Fibroblast of skin of scalp (primary cell): ENCODE data around the gene ACBD3.

ENCODE experiments used
- DNase-seq: peaks from one replicate; pipeline ENCODE4 v3.0.0-alpha.2; 2013

ACBD3 gene

DNA sequence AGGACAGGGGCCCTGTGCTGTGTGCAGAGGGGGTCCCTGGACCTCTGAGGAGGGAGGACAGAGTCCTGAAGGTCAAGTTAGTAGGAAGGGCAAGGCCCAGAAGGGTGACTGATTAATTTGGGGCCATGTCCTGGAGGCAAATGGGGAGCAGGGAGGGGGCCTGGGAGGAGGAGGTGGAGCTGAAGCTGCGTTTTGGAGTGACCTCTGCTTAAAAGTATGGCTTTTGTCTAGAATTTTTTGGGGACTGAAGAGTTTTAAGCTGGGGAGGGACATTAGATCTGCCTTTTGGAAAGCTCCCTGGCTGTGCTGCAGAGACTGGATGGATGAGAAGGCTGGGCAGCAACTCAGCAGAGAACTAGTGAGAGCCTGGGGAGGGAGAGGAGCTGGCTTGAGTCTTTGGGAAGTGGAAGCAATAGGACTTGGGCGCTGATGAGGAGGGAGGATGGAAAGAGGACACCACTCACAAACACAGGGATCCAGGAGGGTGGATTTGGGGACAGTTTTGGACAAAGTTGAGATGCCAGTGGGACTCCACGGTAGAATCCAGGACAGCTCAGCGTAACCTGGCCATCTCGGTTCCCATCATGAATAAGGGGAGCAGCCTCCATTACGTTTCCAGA, 52.9 kb downstream of the ACBD3 start:
- no peak for DNase-seq

- DNase-seq = no peak
Measured at GRCh38 chr1:226132728-226133503, 53.6 kb downstream of the ACBD3 start.

GRCh38 chr1:226131639-226132038, 54.9 kb downstream of the ACBD3 start:
- no peak for DNase-seq

GRCh38 chr1:226129230-226129629, 57.3 kb downstream of the ACBD3 start:
- no peak for DNase-seq

GRCh38 chr1:226128487-226129075, 58.0 kb downstream of the ACBD3 start:
- peak; percentile 93 for DNase-seq

GRCh38 chr1:226126824-226127569, 59.5 kb downstream of the ACBD3 start:
- DNase-seq = no peak

DNA sequence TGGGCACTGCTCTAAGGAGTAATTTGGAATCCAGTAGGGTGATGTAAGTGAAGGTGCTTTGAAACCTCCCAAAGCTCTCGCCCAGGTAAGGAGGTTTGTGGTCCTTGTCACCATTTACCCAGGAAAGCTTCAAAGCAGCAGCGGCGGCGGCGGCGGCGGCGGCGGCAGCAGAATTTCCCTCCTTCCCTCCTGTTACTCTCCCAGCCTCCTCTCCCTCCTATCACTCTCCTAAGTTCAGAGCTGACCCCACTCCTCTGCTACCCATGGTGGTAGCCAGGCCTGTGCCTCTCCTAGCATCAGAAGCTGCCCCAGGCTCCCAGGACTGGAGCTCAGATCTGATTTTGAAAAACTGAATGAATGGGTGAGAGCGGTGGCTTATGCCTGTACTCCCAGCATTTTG, 60.7 kb downstream of the ACBD3 start:
- DNase-seq = no peak

- DNase-seq = peak; percentile 73
Measured at GRCh38 chr1:226125097-226125630, 61.4 kb downstream of the ACBD3 start.

- DNase-seq = no peak
Measured at GRCh38 chr1:226123591-226124471, 62.7 kb downstream of the ACBD3 start.

GRCh38 chr1:226123212-226123560, 63.4 kb downstream of the ACBD3 start:
- DNase-seq = no peak

DNA sequence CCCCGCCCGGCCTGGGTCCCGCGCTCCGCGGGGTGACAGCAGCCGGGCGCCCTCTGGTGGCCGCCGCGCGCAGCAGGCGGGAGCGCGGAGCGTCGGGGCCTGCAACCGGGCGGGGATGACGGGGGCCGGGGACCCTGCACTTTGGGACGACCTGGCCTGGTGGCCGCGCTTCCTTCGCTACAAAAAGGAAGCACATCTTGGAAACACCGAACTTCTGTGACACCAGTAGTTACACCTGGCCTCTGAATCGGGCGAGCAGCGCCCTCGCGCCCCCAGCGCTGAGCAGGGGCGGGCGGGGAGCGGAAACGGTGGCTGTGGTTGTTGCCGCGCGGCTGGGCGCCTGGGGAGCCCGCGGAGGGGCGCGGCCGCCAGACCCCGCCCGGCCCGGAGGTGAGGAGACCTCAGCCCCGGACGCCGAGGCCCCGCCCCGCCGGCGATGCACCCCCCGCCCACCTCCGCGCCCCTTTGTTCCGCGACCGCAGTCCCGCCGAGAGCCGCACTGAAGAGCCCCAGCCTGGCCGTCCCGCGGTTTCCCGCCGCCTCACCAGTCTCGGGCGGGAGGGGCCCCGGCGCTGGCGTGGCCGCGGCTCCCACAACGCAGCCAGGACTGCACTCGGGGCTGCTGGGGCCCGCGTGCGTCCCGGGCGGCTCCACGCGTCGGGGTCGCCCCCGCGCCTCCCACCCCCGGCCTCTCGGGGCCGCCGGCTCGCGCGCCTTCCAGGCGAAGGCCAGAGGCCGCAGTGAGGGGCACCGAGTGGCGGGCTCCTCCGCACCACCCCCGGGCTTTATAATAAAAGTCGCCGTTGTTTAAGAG, 64.7 kb downstream of the ACBD3 start:
- peak; percentile 52 for DNase-seq

DNA sequence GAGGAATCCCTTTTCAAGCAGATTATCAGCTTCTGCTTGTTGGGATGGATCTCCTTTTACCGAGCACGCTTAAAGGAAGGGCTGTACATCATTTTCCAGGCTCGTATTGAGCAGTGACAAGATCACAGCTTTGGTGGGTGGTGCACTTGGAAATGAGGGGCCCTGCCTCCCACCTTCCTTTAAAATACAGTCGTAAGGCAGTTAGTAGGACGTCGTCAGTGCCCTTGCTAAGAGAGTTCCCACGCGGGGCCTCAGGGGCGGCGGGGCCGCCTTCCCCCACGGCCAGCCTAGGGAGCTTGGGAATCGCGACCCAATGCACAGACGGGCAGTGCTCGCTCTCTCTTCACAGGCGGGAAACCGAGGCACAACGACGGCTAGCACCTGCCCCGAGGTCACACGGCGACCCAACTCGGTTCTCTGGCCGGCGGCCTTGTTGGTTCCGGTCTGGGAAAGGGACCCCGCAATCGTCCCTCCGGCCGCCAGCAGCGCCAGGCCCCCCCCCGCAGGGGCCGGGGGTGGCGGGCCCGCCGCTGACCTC, 65.4 kb downstream of the ACBD3 start:
- DNase-seq = no peak

- DNase-seq = no peak
Measured at GRCh38 chr1:226120398-226120797, 66.1 kb downstream of the ACBD3 start.

DNA sequence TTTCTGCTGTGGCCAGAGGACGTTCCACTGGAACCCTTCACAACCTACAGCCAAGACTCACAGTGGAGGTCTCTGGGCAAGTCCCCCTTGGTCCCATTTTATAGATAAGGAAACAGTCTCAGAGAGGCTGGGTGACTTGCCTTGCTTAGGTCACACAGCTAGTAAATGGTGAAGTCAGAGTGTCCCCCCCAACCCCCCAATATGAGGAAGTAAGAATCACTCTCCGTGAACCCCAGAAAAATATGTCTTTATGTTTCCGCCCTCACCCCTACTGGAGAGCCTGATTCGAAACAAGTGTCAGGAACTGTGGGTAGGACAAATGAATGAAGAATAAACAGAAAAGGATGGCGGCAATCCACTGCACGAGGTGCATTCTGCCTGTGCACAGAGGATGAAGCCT, 67.4 kb downstream of the ACBD3 start:
- no peak for DNase-seq

- no peak for DNase-seq
Measured at GRCh38 chr1:226118357-226118756, 68.2 kb downstream of the ACBD3 start.

- DNase-seq = no peak
Measured at GRCh38 chr1:226117330-226117729, 69.2 kb downstream of the ACBD3 start.

DNA sequence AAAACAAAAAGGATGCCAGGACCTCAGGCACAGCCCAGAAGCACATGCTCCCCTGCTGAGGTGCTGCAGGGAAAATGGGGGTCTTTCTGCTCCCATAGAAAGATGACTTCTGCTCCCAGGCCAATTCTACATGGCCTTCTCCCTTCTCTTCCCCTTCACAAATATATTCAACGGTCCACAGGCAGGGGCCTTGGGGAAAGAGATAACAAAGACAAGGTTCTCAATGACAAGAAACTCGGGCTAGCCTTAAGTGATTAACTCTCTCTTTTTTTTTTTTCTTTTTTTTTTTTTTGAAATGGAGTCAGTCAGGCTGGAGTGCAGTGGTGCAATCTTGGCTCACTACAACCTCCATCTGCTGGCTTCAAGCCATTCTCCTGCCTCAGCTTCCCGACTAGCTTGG, 69.9 kb downstream of the ACBD3 start:
- no peak for DNase-seq

DNA sequence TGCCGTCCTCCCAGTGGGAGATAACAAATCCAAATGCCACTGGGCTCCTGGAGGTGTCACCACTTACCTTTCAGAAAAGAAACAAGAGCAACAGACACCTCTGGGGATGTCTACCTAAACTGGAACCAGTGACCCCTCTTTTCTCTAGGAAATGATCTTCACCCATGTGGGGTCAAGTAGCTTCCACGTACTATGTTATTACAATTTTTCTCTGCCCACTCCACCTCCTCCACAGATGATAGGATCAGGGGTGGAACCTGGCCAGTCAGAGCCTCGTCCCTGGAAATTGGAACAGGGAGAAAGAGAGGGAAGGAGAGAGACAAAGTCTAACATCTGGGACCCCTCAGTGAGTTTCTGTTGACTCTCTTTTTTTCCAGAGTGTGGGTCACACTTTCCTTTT, 73.9 kb downstream of the ACBD3 start:
- DNase-seq = no peak

- no peak for DNase-seq
Measured at GRCh38 chr1:226111883-226112261, 74.7 kb downstream of the ACBD3 start.

DNA sequence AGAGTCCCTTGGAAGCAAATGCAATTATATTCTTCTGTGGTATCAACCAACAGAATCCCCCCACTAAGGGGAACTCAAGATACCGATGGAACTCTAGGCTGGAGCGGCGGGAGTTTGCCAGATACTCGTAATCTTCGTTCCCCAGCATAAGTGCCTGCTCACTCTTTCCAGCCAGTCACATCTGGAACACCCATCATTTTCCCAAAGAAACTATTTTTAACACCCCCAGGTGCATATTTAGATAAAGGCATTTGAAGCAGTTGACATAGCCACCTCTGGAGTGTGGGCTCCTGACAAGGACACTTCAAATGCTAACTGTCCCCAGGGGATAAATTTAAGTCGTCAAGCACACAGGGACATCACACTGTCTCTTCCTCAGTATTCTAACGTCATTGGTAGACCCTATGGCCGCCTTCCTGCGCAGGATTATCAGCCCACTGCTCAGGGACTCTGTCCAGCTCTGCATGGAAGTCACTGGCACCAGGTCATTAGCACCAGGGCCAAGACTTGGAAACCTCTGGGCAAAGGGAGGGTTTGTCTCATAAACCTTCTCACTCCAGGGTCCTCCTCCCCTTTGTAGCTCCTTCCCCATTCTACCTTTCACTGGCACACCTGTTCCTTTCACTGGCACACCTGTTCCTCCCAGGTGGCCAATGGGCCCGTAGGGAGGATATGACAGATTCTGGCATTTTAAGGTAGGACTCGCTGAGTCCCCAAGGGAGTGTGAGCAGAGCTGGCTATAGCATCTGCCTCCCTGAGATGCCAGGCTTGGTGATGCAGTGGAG, 75.3 kb downstream of the ACBD3 start:
- no peak for DNase-seq
